ENCODE data around the gene B9D2.
"Not testable (repeated sequence)": the region's sequence is repeated elsewhere in the genome, so short reads cannot be mapped to it uniquely, and the experiment has no call there.

The B9D2 gene

DNA sequence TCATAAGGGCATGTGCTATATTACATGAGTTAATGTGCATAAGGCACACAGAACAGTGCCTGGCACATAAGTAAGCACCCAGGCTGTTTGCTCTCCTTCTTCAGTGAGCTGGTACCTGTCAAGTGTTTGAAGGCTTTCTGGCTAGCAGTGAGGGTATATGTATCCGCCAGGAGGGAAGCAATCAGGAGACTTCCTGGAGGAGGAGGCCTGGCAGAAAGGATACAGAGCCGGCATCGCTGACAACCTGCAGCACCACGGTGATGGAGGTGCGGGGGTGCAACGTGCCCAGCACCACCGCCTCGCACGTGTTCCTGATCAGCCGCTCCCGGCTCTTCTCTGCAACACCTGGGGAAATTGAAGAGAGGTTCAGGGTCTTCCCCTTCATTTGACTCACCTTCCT is 27.7 kb upstream of the B9D2 start:
- DNase-seq (ENCODE audit: low read depth), result no peak

GRCh38 chr19:41386442-41386841 is 22.5 kb upstream of the B9D2 start:
- no peak for DNase-seq (ENCODE audit: low read depth)

GRCh38 chr19:41384351-41384750 is 20.4 kb upstream of the B9D2 start:
- no peak for DNase-seq (ENCODE audit: low read depth)

DNA sequence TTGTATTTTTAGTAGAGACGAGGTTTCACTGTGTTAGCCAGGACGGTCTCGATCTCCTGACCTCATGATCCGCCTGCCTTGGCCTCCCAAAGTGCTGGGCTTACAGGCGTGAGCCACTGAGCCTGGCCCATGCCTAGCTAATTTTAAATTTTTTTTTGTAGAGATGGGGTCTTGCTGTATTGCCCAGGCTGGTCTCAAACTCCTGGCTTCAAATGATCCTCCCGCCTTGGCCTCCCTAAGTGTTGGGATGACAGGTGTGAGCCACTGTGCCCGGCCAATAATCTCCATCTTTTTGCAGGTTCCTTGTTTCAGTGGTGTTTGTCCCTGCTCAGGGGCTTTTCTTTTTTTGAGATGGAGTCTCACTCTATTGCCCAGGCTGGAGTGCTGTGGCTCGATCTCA is 17.6 kb upstream of the B9D2 start:
- not testable (repeated sequence) for DNase-seq (ENCODE audit: low read depth)

GRCh38 chr19:41377977-41378709 is 14.2 kb upstream of the B9D2 start:
- DNase-seq (ENCODE audit: low read depth), result no peak

GRCh38 chr19:41376998-41377365 is 13.0 kb upstream of the B9D2 start:
- no peak for DNase-seq (ENCODE audit: low read depth)

DNA sequence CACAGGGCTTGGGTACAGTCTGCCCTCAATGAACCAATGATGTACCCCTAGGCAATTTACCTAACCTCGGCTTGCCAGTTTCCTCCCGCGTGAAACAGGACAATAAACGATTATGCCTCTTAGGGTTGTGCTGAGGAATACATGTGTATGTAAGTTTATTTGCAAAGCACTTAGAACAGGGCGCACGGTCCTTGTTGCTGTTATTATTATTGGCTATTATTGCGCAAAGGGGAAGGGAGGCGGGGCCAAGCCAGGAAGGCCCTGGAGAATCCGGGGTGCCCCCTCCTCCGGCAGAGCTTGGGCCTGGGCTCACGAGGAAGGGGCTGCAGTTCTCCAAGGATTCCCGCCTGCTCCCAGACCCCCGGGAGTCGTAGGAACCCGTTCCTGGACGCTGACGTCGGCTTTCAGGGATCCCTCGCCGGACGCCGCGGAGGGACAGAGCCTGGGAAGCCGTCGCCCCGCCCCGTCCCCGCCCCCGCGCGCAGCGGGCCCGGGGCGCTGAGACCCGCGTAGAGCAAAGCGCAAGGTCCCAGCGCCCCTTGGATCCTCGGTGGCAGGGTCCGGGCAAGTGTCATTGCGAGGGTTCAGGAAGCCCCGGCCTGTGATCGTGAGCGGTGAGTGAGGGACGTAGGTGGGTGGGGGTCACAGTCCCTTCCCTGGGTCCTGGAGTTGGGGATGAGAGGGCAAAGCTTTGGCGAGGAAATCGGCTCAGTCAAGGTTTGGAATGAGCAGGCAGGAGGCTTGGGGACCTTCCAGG is 12.5 kb upstream of the B9D2 start, which contains the start of gene TMEM91:
Gene TMEM91, plus strand, starts transcription at position 293 of the 757 bp plus-strand sequence. CDS start 1,777 bp downstream, outside the sequence.
- DNase-seq (ENCODE audit: low read depth), result no peak

GRCh38 chr19:41373993-41374392 is 10.0 kb upstream of the B9D2 start:
- no peak for DNase-seq (ENCODE audit: low read depth)

GRCh38 chr19:41372501-41372900 is 8.6 kb upstream of the B9D2 start:
- DNase-seq (ENCODE audit: low read depth), result no peak

GRCh38 chr19:41371541-41371940 is 7.6 kb upstream of the B9D2 start:
- no peak for DNase-seq (ENCODE audit: low read depth)

GRCh38 chr19:41371119-41371518 is 7.2 kb upstream of the B9D2 start:
- not testable (repeated sequence) for DNase-seq (ENCODE audit: low read depth)

DNA sequence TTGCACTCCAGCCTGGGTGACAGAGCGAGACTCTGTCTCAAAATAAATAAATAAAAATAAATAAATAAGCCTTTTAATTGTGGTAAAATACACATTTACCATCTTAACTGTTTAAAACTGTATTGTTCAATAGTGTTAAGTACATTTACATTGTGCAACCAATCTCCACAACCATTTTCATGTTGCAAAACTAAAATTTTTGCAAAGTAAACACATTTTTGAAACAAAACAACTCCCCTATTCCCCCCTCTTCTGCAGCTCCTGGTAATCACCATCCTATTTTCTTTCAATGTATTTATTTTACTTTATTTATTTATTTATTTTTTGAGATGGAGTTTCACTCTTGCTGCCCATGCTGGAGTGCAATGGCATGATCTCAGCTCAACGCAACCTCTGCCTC is 5.8 kb upstream of the B9D2 start:
- DNase-seq (ENCODE audit: low read depth), result no peak

- no peak for DNase-seq (ENCODE audit: low read depth)
Observed at GRCh38 chr19:41367848-41368301, 3.9 kb upstream of the B9D2 start.

DNA sequence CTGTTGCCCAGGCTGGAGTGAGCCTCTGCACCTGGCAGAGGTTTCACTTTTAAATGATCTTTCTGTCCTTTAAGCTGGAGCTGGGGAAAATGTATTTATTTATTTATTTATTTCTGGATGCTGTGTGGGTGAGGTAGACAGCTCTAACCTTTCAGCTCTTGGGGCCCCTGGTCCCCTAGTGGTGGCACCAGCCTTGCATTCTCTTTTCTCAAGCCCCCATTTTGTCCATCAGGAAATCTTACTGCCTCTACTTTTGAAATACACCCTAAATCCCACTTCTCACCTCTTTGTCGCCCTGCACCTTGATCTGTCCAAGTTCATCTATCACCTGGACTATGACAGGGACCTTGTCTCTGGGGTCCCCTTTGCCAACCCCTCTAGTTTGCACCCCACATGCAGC is 2.1 kb upstream of the B9D2 start:
- no peak for DNase-seq (ENCODE audit: low read depth)

GRCh38 chr19:41364524-41365391 is 809 bp upstream of the B9D2 start:
- no peak for DNase-seq (ENCODE audit: low read depth)

- DNase-seq (ENCODE audit: low read depth), result no peak
Observed at GRCh38 chr19:41363371-41363752, 587 bp downstream of the B9D2 start.

- no peak for DNase-seq (ENCODE audit: low read depth)
Observed at GRCh38 chr19:41362143-41362847, 1.7 kb downstream of the B9D2 start.

DNA sequence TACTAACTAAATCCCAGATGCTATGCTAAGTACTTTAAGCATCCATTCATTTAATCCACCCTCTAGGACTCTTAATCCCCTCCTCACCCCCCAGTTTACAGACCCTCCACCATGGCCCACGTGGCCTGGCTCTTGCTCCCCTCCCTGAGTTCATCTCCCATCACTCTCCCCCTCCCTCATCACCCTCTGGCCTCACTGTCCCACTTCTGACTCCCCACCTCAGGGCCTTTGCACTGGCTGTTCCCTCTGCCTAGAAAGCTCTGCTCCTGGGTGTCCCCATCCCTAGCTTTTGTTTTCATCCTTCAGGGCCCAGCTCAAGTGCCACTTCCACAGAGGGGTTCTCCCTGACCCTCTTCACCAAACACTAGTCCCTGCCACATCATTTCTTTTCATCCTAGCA is 4.2 kb downstream of the B9D2 start:
- no peak for DNase-seq (ENCODE audit: low read depth)

- DNase-seq (ENCODE audit: low read depth), result no peak
Observed at GRCh38 chr19:41357746-41358145, 6.2 kb downstream of the B9D2 start.

DNA sequence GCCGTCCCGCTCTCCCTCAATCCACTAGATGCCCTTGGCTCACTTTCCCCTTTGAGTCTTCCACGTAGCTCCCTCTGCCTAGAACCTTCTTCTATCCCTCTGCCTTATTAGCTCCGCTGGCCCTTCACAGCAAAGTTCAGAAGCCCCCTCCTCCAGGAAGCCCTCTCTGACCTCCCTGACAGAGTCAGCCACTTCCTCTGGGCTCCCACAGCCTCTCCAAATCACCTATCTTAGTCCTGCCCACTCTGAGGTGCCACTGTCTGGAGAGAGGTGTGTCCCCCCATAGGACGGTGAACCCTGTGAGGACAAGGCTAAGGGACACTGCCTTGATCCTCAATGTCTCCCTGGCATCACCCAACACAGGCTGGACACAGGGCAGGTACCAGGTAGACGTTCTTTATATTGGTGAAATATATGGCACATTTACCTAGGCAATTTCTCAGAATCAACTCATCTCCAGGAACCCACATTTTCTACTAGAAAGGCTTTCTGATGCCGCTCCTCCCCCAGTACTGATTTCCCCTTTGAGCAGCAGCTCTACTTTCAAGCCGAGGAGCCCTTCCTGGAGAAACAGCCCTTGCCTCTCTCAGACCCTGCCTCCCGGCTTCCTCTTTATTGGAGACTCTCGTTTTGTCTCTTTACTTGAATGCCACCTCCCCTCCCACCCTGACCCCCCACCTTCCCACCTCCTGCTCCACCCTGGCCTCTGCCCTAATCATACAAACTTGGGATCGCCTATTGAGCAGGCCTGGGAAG is 6.8 kb downstream of the B9D2 start:
- no peak for DNase-seq (ENCODE audit: low read depth)

DNA sequence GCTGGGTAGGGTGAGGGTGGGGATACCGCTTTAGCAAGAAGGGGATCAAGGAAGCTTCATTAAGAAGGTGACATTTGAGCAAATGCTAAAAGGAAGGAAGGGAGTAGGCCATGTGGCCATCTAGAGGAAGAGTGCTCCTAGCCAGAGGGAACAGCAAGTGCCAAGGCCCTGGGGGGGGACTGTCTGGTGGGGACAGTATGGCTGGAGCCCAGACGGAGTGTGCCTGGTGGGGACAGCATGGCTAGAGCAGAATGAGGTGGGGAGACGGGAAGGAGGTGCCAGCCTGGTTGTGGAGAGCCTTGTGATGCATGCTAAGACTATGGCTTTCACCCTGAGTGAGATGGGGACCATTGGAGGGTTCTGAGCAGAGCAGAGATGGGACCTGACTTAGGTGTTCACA is 8.1 kb downstream of the B9D2 start:
- no peak for DNase-seq (ENCODE audit: low read depth)
